Endothelial cell of umbilical vein (primary cell): ENCODE measurements around the gene SPATA31D4. TPM values are rescaled to one million over a fixed set of nuclear protein-coding genes. Genes with fewer than 3 reads are reported as not detected.

Experiments
- polyA plus RNA-seq, 4 experiments: library from polyadenylated mRNA; depleted of rRNA in 3 of 4; stranded (reverse) in 3 of 4; unstranded in 1 of 4; fragments of >200 nt; gene quantifications; 2 replicates each; pipeline versions ENCODE4 v1.2.1 to v1.2.3, GENCODE V29; 2011 to 2012; ENCODE audit warnings: missing spikeins in 1 of 4
- small RNA-seq: library from RNA; depleted of rRNA; stranded (forward); fragments of <200 nt; gene quantifications from one replicate; pipeline ENCODE3, GENCODE V24; 2012; ENCODE audit warnings: low replicate concordance, low read depth; ENCODE audit not compliant: insufficient read depth, insufficient read length
- total RNA-seq: library from RNA; stranded (reverse); gene quantifications from 2 replicates; pipeline ENCODE4 v1.2.3, GENCODE V29; 2021

The SPATA31D4 gene
- total and polyA plus RNA-seq, 2 donors (not counting 3 experiments of a cell fraction or from before 2014, with no cell fraction given): not detected

Small RNA genes within 50 kb of the gene (small RNA-seq; reads per million reads assigned to genes)
- gene RF00189 (not detected), gene RNA5SP287 (not detected)

Other genes with a start within 250 kb of the SPATA31D4 start
- 58.2 and 60.8 TPM in 2 replicates for gene TLE1, start 238.9 kb upstream of the SPATA31D4 start, total RNA-seq
- gene TLE1, start 238.9 kb upstream of the SPATA31D4 start, polyA plus RNA-seq: 54.6 and 55.0 TPM in 2 replicates
- gene SPATA31D3, start 15.1 kb downstream of the SPATA31D4 start, total RNA-seq: not detected in 2 replicates
- not detected in 2 replicates for gene SPATA31D3, start 15.1 kb downstream of the SPATA31D4 start, polyA plus RNA-seq
- not detected in 2 replicates for gene SPATA31D1, start 60.3 kb downstream of the SPATA31D4 start, total RNA-seq
- not detected in 2 replicates for gene SPATA31D1, start 60.3 kb downstream of the SPATA31D4 start, polyA plus RNA-seq